ENCODE measurements around the gene ZC2HC1C. TPM values are rescaled to one million over a fixed set of nuclear protein-coding genes. Genes with fewer than 3 reads are reported as not detected.

ZC2HC1C gene
- total RNA-seq: 1.9 and 2.2 TPM in 2 replicates

- no peak for DNase-seq (ENCODE audit: low read depth)
- TF ChIP-seq CTCF (conservative IDR thresholded peaks at IDR 0.05; ENCODE audit: low read depth, low read length): no peak
- peak within 1 kb of the TSS; percentile 64 for H3K4me3 ChIP-seq (ENCODE audit: low read depth, low read length)
These were observed at the start of gene ZC2HC1C for GRCh38 chr14:75069121-75069810. ZC2HC1C (plus strand) TSS chr14:75069641; CDS start chr14:75070574, 933 bp downstream.

- TF ChIP-seq CTCF (conservative IDR thresholded peaks at IDR 0.05; ENCODE audit: low read depth, low read length): peak; percentile 43
- DNase-seq (ENCODE audit: low read depth): no peak
- no peak overlapping the region for H3K4me3 ChIP-seq (ENCODE audit: low read depth, low read length)
These were observed 46.8 kb upstream of the ZC2HC1C start for GRCh38 chr14:75022655-75023054.

GRCh38 chr14:75023108-75023507, 46.3 kb upstream of the ZC2HC1C start:
- TF ChIP-seq CTCF (conservative IDR thresholded peaks at IDR 0.05; ENCODE audit: low read depth, low read length): no peak
- DNase-seq (ENCODE audit: low read depth): no peak
- no peak overlapping the region for H3K4me3 ChIP-seq (ENCODE audit: low read depth, low read length)

- H3K4me3 ChIP-seq (ENCODE audit: low read depth, low read length): no peak overlapping the region
- DNase-seq (ENCODE audit: low read depth): no peak
- no peak for TF ChIP-seq CTCF (conservative IDR thresholded peaks at IDR 0.05; ENCODE audit: low read depth, low read length)
These were observed 44.4 kb upstream of the ZC2HC1C start for GRCh38 chr14:75025082-75025481.

- DNase-seq (ENCODE audit: low read depth): no peak
- TF ChIP-seq CTCF (conservative IDR thresholded peaks at IDR 0.05; ENCODE audit: low read depth, low read length): no peak
- H3K4me3 ChIP-seq (ENCODE audit: low read depth, low read length): no peak overlapping the region
These were observed 43.6 kb upstream of the ZC2HC1C start for GRCh38 chr14:75025876-75026275.

- no peak for DNase-seq (ENCODE audit: low read depth)
- TF ChIP-seq CTCF (conservative IDR thresholded peaks at IDR 0.05; ENCODE audit: low read depth, low read length): no peak
- no peak overlapping the region for H3K4me3 ChIP-seq (ENCODE audit: low read depth, low read length)
These were observed 39.3 kb upstream of the ZC2HC1C start for GRCh38 chr14:75030147-75030546.

- no peak for TF ChIP-seq CTCF (conservative IDR thresholded peaks at IDR 0.05; ENCODE audit: low read depth, low read length)
- no peak overlapping the region for H3K4me3 ChIP-seq (ENCODE audit: low read depth, low read length)
- DNase-seq (ENCODE audit: low read depth): no peak
These were observed 36.5 kb upstream of the ZC2HC1C start for GRCh38 chr14:75032939-75033338.

All from epithelial cell of proximal tubule (primary cell).